Progenitor cell of endocrine pancreas (in vitro differentiated cells): ENCODE measurements around the gene CHRNB1. TPM values are rescaled to one million over a fixed set of nuclear protein-coding genes. Genes with fewer than 3 reads are reported as not detected.

Experiments
- DNase-seq: peaks from one replicate; pipeline ENCODE4 v3.0.0; 2021; ENCODE audit warnings: low spot score; ENCODE audit not compliant: unreplicated experiment
- H3K27ac Mint-ChIP-seq: 2 replicates; pipeline ENCODE4 v1.8.0; 2021; ENCODE audit warnings: mild to moderate bottlenecking, moderate library complexity, mixed read lengths
- H3K27me3 Mint-ChIP-seq: 2 replicates; pipeline ENCODE4 v1.8.0; 2021; ENCODE audit warnings: mixed read lengths
- H3K36me3 Mint-ChIP-seq: 2 replicates; pipeline ENCODE4 v1.8.0; 2022; ENCODE audit warnings: mixed read lengths; ENCODE audit not compliant: insufficient read depth
- H3K4me1 Mint-ChIP-seq: 2 replicates; pipeline ENCODE4 v1.8.0; 2021; ENCODE audit warnings: low read depth, mixed read lengths
- H3K4me3 Mint-ChIP-seq: 2 replicates; pipeline ENCODE4 v1.8.0; 2021; ENCODE audit warnings: low read depth, mild to moderate bottlenecking, moderate library complexity, mixed read lengths
- H3K9me3 Mint-ChIP-seq: 2 replicates; pipeline ENCODE4 v1.8.0; 2021; ENCODE audit warnings: low read depth, mixed read lengths
- CTCF ChIP-seq: fragments of 200-600 bp; sonication (generic); IDR thresholded peaks from one replicate; pipeline ENCODE4 v1.5.0; 2021; ENCODE audit warnings: antibody characterized with exemption, mild to moderate bottlenecking; ENCODE audit not compliant: unreplicated experiment
- total RNA-seq: library from RNA; stranded (reverse); gene quantifications from 2 replicates; pipeline ENCODE4 v1.2.1, GENCODE V29; 2021

The CHRNB1 gene
- total RNA-seq, 1 donor from 2014 or later: 17.2 TPM

- H3K4me3 Mint-ChIP-seq: peak overlapping the region; percentile 86
- H3K36me3 Mint-ChIP-seq: no peaks in the 10 kb centered on the region
- no peaks in the 10 kb centered on the region for H3K9me3 Mint-ChIP-seq
- peaks cover 32% of the 10 kb centered on the region for H3K27me3 Mint-ChIP-seq
- peak overlapping the region; percentile 97 for H3K27ac Mint-ChIP-seq
- peaks cover 22% of the 10 kb centered on the region for H3K4me1 Mint-ChIP-seq
- TF ChIP-seq CTCF: peak; percentile 51
- peak; percentile 43 for DNase-seq
Measured at GRCh38 chr17:7435676-7436555, 8.9 kb upstream of the CHRNB1 start.

- peak overlapping the region; percentile 86 for H3K4me3 Mint-ChIP-seq
- H3K27ac Mint-ChIP-seq: peak overlapping the region; percentile 97
- H3K27me3 Mint-ChIP-seq: peaks cover 39% of the 10 kb centered on the region
Measured at GRCh38 chr17:7436556-7437368, 8.1 kb upstream of the CHRNB1 start.

GRCh38 chr17:7437369-7437863 lies 7.4 kb upstream of the CHRNB1 start:
- Mint-ChIP-seq H3K4me3 (peak overlapping the region; percentile 56), H3K9me3 (no peaks in the 10 kb centered on the region), H3K27ac (no peak overlapping the region), H3K27me3 (peaks cover 44% of the 10 kb centered on the region), H3K36me3 (no peaks in the 10 kb centered on the region), H3K4me1 (peaks cover 23% of the 10 kb centered on the region)
- no peak for TF ChIP-seq CTCF
- DNase-seq: no peak

More at GRCh38 chr17:7436556-7437368, 8.1 kb upstream of the CHRNB1 start:
- TF ChIP-seq CTCF: peak; percentile 84
- Mint-ChIP-seq H3K4me1 (peaks cover 23% of the 10 kb centered on the region), H3K9me3 (no peaks in the 10 kb centered on the region), H3K36me3 (no peaks in the 10 kb centered on the region)
- DNase-seq: peak; percentile 80

- no peak for DNase-seq
- Mint-ChIP-seq H3K27ac (peak overlapping the region; percentile 68), H3K4me1 (peaks cover 23% of the 10 kb centered on the region), H3K9me3 (no peaks in the 10 kb centered on the region), H3K36me3 (no peaks in the 10 kb centered on the region), H3K27me3 (peaks cover 49% of the 10 kb centered on the region), H3K4me3 (peak overlapping the region; percentile 56)
- no peak for TF ChIP-seq CTCF
Measured at GRCh38 chr17:7437950-7438614, 6.8 kb upstream of the CHRNB1 start.
